Astrocyte (in vitro differentiated cells and primary cell): ENCODE results near the gene COMT. TPM values are rescaled to one million over a fixed set of nuclear protein-coding genes. Genes with fewer than 3 reads are reported as not detected.
"Not testable (repeated sequence)": the region's sequence is repeated elsewhere in the genome, so short reads cannot be mapped to it uniquely, and the experiment has no call there.

Experiments
- DNase-seq: peaks from one replicate; pipeline ENCODE4 v3.0.0-alpha.2; 2010; ENCODE audit warnings: low read depth
- FAIRE-seq: peaks from 2 replicates; lab custom pipeline; 2011; peaks lifted over from hg19 to GRCh38; lab: Jason Lieb, UNC
- H2AFZ ChIP-seq: 2 replicates; pipeline ENCODE4 v1.6.0; 2012; ENCODE audit warnings: low read depth, low read length, inconsistent platforms
- H3K27ac ChIP-seq: 2 replicates; pipeline ENCODE4 v1.5.1; 2011; ENCODE audit warnings: low read depth, low read length, inconsistent platforms
- H3K27me3 ChIP-seq: 2 replicates; pipeline ENCODE4 v1.6.0; 2011; ENCODE audit warnings: low read length, inconsistent platforms; ENCODE audit not compliant: insufficient read depth
- H3K36me3 ChIP-seq: 2 replicates; pipeline ENCODE4 v1.5.1; 2011; ENCODE audit warnings: low read length, inconsistent platforms; ENCODE audit not compliant: insufficient read depth
- H3K4me1 ChIP-seq: 2 replicates; pipeline ENCODE4 v1.5.1; 2011; ENCODE audit warnings: low read length, inconsistent platforms; ENCODE audit not compliant: insufficient read depth
- H3K4me2 ChIP-seq: 2 replicates; pipeline ENCODE4 v1.6.0; 2012; ENCODE audit warnings: low read length, inconsistent platforms
- H3K4me3 ChIP-seq: 2 replicates; pipeline ENCODE4 v1.5.1; 2011; ENCODE audit warnings: low read depth, mild to moderate bottlenecking, low read length, inconsistent platforms; ENCODE audit not compliant: insufficient read depth
- H3K79me2 ChIP-seq: 2 replicates; pipeline ENCODE4 v1.6.0; 2012; ENCODE audit warnings: mild to moderate bottlenecking, low read length, inconsistent platforms; ENCODE audit not compliant: insufficient read depth
- H3K9ac ChIP-seq: 2 replicates; pipeline ENCODE4 v1.6.0; 2012; ENCODE audit warnings: mild to moderate bottlenecking, low read length, inconsistent platforms
- H3K9me3 ChIP-seq: 2 replicates; pipeline ENCODE4 v1.5.1; 2012; ENCODE audit warnings: low read depth, mild to moderate bottlenecking, low read length, inconsistent platforms; ENCODE audit not compliant: insufficient read depth
- H4K20me1 ChIP-seq: 2 replicates; pipeline ENCODE4 v1.6.0; 2012; ENCODE audit warnings: low read length, inconsistent platforms; ENCODE audit not compliant: insufficient read depth
- H3K27ac Mint-ChIP-seq: one replicate; pipeline ENCODE4 v1.8.0; 2021; ENCODE audit warnings: mild to moderate bottlenecking, mixed read lengths; ENCODE audit not compliant: unreplicated experiment
- H3K27me3 Mint-ChIP-seq: one replicate; pipeline ENCODE4 v1.8.0; 2021; ENCODE audit warnings: low read depth, mixed read lengths; ENCODE audit not compliant: unreplicated experiment
- H3K36me3 Mint-ChIP-seq: one replicate; pipeline ENCODE4 v1.8.0; 2021; ENCODE audit warnings: low read depth, mixed read lengths; ENCODE audit not compliant: unreplicated experiment
- H3K4me1 Mint-ChIP-seq: one replicate; pipeline ENCODE4 v1.8.0; 2021; ENCODE audit warnings: low read depth, mixed read lengths; ENCODE audit not compliant: unreplicated experiment
- H3K4me3 Mint-ChIP-seq: one replicate; pipeline ENCODE4 v1.8.0; 2021; ENCODE audit warnings: mild to moderate bottlenecking, moderate library complexity, mixed read lengths; ENCODE audit not compliant: unreplicated experiment
- H3K9me3 Mint-ChIP-seq: one replicate; pipeline ENCODE4 v1.8.0; 2021; ENCODE audit warnings: mild to moderate bottlenecking, mixed read lengths; ENCODE audit not compliant: unreplicated experiment
- EZH2 ChIP-seq: IDR thresholded peaks from 2 replicates; pipeline ENCODE4 v1.6.1; 2012; ENCODE audit warnings: mild to moderate bottlenecking, low read length, inconsistent platforms; ENCODE audit not compliant: insufficient read depth
- total RNA-seq: library from RNA; stranded (reverse); gene quantifications from 2 replicates; pipeline ENCODE4 v1.2.1, GENCODE V29; 2021
- TF ChIP-seq, protein P1 (sequence below): IDR thresholded peaks from 2 replicates; pipeline ENCODE4 v1.5.1; 2011; ENCODE audit warnings: low read depth, mild to moderate bottlenecking, inconsistent platforms, low read length, moderate library complexity; ENCODE audit not compliant: insufficient read depth

Gene COMT
- total RNA-seq, 1 donor from 2014 or later: 116 TPM

DNA sequence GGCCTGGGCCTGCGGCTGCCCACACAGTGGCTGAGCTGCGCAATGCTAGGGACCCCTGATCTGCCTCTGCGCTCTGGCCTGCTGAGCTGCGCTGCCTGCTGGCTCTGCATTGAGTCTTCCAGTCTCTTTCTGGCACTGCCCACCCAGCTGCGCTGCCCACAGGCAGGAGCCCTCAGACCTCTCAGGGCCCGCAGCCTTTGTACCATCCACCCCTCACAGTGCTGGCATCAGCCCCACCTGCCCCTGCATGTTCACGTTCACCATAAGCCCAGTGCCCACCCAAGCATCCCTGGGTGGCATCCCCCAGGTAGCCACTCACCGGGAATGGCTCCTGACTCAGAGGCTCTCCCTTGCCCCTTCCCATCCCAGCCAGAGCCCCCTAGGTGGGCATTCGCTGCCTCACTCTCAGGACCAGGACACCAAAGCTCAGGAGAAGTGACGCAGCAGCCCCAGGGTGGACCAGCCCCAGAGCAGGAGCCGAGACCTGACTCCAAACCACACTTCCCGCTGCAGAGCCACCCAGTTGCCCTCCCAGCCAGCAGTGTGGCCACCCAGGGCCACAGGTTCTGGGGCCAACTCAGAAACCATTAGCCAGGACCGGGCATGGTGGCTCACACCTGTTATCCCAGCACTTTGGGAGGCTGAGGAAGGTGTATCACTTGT, 21.7 kb upstream of the COMT start:
- no peaks in the 10 kb centered on the region for H3K27me3 ChIP-seq
- no peak overlapping the region for H3K9ac ChIP-seq
- no peaks in the 10 kb centered on the region for H3K9me3 ChIP-seq
- Mint-ChIP-seq H3K27ac (no peak overlapping the region), H3K36me3 (peaks cover 11% of the 10 kb centered on the region), H3K27me3 (peaks cover 14% of the 10 kb centered on the region), H3K4me1 (no peaks in the 10 kb centered on the region), H3K4me3 (no peak overlapping the region), H3K9me3 (peaks cover under 1% of the 10 kb centered on the region)
- H3K4me3 ChIP-seq: no peak overlapping the region
- TF ChIP-seq EZH2: no peak
- TF ChIP-seq, protein P1, sequence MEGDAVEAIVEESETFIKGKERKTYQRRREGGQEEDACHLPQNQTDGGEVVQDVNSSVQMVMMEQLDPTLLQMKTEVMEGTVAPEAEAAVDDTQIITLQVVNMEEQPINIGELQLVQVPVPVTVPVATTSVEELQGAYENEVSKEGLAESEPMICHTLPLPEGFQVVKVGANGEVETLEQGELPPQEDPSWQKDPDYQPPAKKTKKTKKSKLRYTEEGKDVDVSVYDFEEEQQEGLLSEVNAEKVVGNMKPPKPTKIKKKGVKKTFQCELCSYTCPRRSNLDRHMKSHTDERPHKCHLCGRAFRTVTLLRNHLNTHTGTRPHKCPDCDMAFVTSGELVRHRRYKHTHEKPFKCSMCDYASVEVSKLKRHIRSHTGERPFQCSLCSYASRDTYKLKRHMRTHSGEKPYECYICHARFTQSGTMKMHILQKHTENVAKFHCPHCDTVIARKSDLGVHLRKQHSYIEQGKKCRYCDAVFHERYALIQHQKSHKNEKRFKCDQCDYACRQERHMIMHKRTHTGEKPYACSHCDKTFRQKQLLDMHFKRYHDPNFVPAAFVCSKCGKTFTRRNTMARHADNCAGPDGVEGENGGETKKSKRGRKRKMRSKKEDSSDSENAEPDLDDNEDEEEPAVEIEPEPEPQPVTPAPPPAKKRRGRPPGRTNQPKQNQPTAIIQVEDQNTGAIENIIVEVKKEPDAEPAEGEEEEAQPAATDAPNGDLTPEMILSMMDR: no peak
- no peak for FAIRE-seq
- no peaks in the 10 kb centered on the region for H3K79me2 ChIP-seq
- H3K27ac ChIP-seq: no peak overlapping the region
- no peak overlapping the region for H2AFZ ChIP-seq
- no peak for DNase-seq
- no peaks in the 10 kb centered on the region for H3K4me1 ChIP-seq
- peaks cover 5% of the 10 kb centered on the region for H4K20me1 ChIP-seq
- no peak overlapping the region for H3K4me2 ChIP-seq
- no peaks in the 10 kb centered on the region for H3K36me3 ChIP-seq

GRCh38 chr22:19921544-19922081, 20.0 kb upstream of the COMT start:
- Mint-ChIP-seq H3K9me3 (no peaks in the 10 kb centered on the region), H3K27me3 (peaks cover 10% of the 10 kb centered on the region), H3K36me3 (peaks cover 3% of the 10 kb centered on the region), H3K27ac (no peak overlapping the region), H3K4me3 (no peak overlapping the region), H3K4me1 (no peaks in the 10 kb centered on the region)
- Histone ChIP-seq H3K4me3 (no peak overlapping the region), H3K79me2 (no peaks in the 10 kb centered on the region), H3K9ac (no peak overlapping the region), H3K27ac (no peak overlapping the region), H3K4me2 (no peak overlapping the region), H3K9me3 (no peaks in the 10 kb centered on the region), H4K20me1 (peaks cover 5% of the 10 kb centered on the region), H3K36me3 (no peaks in the 10 kb centered on the region), H3K27me3 (no peaks in the 10 kb centered on the region), H2AFZ (no peak overlapping the region), H3K4me1 (no peaks in the 10 kb centered on the region)
- FAIRE-seq (no peak), DNase-seq (no peak)
- no peak for TF ChIP-seq EZH2
- TF ChIP-seq, protein P1: no peak

DNA sequence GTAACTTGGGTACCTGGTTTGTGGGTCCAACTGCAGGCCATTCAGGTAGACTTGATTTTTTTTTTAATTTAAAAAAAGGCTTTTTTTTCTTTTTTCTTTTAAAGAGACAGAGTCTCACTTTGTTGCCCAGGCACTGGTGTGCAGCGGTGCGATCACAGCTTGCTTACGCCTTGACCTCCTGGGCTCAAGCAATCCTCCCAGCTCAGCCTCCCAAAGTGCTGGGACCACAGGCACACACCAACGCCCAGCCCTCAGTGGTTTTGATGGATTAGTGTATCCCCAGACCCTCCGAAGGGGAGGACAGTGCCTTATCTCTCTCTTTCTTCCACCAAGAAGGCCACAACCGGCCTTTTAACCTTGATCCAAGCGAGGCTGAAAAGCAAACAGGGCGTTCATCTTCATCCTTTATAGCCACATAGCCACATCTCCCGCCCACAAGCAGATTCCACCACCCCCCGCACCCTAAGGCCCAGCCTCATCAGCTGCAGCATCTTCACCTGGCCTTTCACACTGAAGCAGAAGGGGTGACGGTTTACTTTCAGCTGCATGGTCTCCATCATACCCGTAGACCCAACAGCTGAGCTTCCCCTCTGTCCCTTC, 17.6 kb upstream of the COMT start:
- no peak overlapping the region for H3K9ac ChIP-seq
- H3K79me2 ChIP-seq: no peaks in the 10 kb centered on the region
- FAIRE-seq: no peak
- no peaks in the 10 kb centered on the region for H3K36me3 ChIP-seq
- H3K4me3 ChIP-seq: no peak overlapping the region
- no peak overlapping the region for H3K27ac ChIP-seq
- Mint-ChIP-seq H3K9me3 (no peaks in the 10 kb centered on the region), H3K4me3 (no peak overlapping the region), H3K36me3 (peaks cover 7% of the 10 kb centered on the region), H3K27me3 (peaks cover 10% of the 10 kb centered on the region), H3K27ac (no peak overlapping the region), H3K4me1 (no peaks in the 10 kb centered on the region)
- no peak for DNase-seq
- no peaks in the 10 kb centered on the region for H3K4me1 ChIP-seq
- no peaks in the 10 kb centered on the region for H3K9me3 ChIP-seq
- H4K20me1 ChIP-seq: peaks cover 5% of the 10 kb centered on the region
- H3K4me2 ChIP-seq: no peak overlapping the region
- no peak for TF ChIP-seq EZH2
- TF ChIP-seq, protein P1: no peak
- H3K27me3 ChIP-seq: no peaks in the 10 kb centered on the region
- H2AFZ ChIP-seq: no peak overlapping the region

GRCh38 chr22:19926028-19926427, 15.5 kb upstream of the COMT start:
- not testable (repeated sequence) for H3K79me2 ChIP-seq, H3K9ac ChIP-seq, DNase-seq, H3K4me1 Mint-ChIP-seq, H3K4me1 ChIP-seq, H3K27ac Mint-ChIP-seq, H3K4me3 Mint-ChIP-seq, H3K27ac ChIP-seq, H3K27me3 Mint-ChIP-seq, H3K36me3 ChIP-seq, H3K4me3 ChIP-seq, H3K9me3 Mint-ChIP-seq, H3K27me3 ChIP-seq, H3K4me2 ChIP-seq, H4K20me1 ChIP-seq, H3K9me3 ChIP-seq, FAIRE-seq, H2AFZ ChIP-seq
- H3K36me3 Mint-ChIP-seq: peaks cover 10% of the 10 kb centered on the region
